ENCODE data around the gene C5.
"Not testable (repeated sequence)": the region's sequence is repeated elsewhere in the genome, so short reads cannot be mapped to it uniquely, and the experiment has no call there.

Gene C5

DNA sequence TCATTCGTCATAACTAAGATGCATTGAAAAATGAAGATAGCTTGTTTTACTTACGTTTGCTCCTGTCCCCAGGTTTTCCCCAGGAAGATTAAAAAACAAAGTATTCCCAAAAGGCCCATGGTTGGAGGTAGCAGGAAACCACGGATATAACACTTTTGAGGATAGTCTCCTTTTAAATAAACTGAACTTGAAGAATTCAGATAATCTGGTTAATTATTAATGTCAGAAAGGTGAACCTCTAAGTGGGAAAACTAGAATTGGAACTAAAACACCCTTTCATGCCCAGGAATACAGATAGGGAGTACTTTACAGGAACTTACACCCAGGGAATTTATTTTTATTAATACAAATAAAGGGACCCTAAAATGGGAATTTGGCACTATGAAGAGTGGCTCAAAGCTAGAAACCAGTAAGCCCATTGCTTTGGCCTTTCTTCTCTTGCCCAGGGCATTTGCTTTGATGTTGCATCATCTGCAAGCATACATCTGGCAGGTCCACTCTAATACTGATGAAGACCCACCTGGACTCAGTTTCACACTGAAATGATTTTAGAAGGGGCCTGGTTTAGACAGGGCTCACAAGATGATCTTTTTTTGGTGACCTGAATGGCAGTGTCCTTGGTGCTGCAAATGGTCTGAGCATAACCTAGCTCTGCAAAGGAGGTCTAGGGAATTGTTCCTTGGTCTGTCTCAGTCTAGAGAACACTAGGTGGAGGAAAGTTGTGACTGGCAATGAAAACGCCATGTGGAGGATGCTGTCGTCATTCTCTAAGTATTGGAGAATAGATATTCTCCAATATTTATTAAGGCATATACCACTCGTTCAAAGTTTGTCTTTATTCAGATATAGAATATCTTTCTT, at the start of gene C5:
Gene C5, minus strand, starts transcription at position 148 of the 861 bp plus-strand sequence. Its CDS starts 29 bp downstream, at position 119.
- TF ChIP-seq, protein P1, sequence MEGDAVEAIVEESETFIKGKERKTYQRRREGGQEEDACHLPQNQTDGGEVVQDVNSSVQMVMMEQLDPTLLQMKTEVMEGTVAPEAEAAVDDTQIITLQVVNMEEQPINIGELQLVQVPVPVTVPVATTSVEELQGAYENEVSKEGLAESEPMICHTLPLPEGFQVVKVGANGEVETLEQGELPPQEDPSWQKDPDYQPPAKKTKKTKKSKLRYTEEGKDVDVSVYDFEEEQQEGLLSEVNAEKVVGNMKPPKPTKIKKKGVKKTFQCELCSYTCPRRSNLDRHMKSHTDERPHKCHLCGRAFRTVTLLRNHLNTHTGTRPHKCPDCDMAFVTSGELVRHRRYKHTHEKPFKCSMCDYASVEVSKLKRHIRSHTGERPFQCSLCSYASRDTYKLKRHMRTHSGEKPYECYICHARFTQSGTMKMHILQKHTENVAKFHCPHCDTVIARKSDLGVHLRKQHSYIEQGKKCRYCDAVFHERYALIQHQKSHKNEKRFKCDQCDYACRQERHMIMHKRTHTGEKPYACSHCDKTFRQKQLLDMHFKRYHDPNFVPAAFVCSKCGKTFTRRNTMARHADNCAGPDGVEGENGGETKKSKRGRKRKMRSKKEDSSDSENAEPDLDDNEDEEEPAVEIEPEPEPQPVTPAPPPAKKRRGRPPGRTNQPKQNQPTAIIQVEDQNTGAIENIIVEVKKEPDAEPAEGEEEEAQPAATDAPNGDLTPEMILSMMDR (IDR thresholded peaks at IDR 0.05; ENCODE audit: borderline replicate concordance, control extremely low read depth, extremely low read depth, insufficient read depth, missing control alignments), result no peak
- in situ Hi-C loops (cut with MboI; ENCODE audit: low sequenced_read_pairs, unreplicated experiment), result loop anchor here (25.0 kb wide), 1 partner anchor 288 kb away; no protein-coding TSS in a partner anchor
- no peak for DNase-seq (ENCODE audit: low spot score)

DNA sequence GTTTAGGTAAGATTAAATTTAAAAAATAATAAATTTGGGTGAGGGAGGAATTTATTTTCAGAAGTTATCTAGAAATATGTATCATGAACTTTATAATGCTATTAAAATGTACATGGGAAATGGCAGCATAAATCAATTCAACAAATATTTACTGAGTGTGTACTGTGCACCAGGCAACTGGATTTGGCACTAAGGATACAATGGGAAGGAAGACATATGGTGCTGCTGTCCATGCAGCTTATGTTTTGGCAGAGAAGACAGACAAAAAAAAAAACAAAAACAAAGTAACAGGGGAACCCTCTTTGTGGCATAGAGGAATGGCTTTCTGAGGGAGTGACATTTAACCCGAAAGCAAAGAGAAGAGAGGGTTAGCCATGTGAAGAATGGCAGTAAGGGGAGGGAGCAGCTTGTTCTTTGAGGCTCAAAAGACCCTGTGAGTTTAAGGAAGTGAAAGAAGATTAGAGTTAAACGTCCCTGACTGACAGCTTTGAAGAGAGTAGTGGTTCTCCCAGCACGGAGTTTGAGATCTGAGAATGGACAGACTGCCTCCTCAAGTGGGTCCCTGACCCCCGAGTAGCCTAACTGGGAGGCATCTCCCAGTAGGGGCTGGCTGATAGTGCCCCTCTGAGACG, 48.6 kb upstream of the C5 start:
- TF ChIP-seq, protein P1 (IDR thresholded peaks at IDR 0.05; ENCODE audit: borderline replicate concordance, control extremely low read depth, extremely low read depth, insufficient read depth, missing control alignments), result no peak
- DNase-seq (ENCODE audit: low spot score), result no peak
- in situ Hi-C loops (cut with MboI; ENCODE audit: low sequenced_read_pairs, unreplicated experiment), result no loop called here

DNA sequence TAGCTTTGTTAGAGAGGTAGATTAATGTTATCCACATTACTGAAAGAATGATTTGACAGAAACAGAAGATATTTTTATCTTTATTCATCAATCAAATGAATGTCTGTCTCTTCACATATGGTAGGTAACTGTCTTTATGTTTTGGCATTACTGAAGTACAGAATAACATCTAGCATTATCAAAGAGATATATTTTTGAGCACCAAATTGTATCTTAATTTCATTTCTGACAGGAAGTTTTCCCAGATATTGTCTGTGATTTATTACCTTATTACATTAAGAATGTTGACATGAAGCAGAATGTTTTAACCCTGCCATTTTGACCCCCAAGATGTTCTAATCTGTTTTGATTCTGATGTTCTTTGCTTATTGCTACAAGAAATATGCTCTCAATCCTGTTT, 45.0 kb upstream of the C5 start:
- TF ChIP-seq, protein P1 (IDR thresholded peaks at IDR 0.05; ENCODE audit: borderline replicate concordance, control extremely low read depth, extremely low read depth, insufficient read depth, missing control alignments), result no peak
- in situ Hi-C loops (cut with MboI; ENCODE audit: low sequenced_read_pairs, unreplicated experiment), result no loop called here
- DNase-seq (ENCODE audit: low spot score), result no peak

DNA sequence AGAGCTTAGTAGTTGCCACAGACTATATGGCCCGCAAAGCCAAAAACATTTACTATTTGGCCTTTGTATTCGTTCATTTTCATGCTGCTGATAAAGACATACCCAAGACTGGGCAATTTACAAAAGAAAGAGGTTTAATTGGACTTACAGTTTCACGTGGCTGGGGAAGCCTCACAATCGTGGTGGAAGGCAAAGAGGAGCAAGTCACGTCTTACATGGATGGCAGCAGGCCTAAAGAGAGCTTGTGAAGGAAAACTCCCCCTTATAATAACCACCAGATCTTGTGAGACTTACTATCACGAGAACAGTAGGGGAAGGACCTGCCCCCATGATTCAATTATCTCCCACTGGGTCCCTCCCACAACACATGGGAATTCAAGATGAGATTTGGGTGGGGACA, 40.7 kb upstream of the C5 start:
- DNase-seq (ENCODE audit: low spot score); in situ Hi-C loops (cut with MboI; ENCODE audit: low sequenced_read_pairs, unreplicated experiment): not testable (repeated sequence)

DNA sequence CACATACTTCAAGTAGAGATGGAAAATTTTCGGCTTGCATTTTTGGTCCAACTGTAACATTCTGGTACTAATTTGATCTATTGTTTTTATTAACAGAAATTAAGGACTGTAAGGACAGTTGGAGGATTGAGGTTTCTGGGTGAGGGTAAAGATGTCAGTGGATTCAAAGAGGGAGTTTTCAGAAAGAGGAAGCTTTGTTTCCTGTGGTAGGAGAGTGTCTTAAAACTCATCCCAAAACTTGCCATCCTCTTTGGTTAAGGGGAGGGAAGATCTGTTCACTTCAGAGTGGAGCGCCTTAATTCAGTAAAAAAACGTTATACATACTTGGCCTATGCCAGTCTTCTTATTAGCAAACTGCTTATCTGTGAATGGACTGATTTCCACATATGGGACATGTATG, 38.5 kb upstream of the C5 start:
- in situ Hi-C loops (cut with MboI; ENCODE audit: low sequenced_read_pairs, unreplicated experiment), result no loop called here
- TF ChIP-seq, protein P1 (IDR thresholded peaks at IDR 0.05; ENCODE audit: borderline replicate concordance, control extremely low read depth, extremely low read depth, insufficient read depth, missing control alignments), result no peak
- no peak for DNase-seq (ENCODE audit: low spot score)

DNA sequence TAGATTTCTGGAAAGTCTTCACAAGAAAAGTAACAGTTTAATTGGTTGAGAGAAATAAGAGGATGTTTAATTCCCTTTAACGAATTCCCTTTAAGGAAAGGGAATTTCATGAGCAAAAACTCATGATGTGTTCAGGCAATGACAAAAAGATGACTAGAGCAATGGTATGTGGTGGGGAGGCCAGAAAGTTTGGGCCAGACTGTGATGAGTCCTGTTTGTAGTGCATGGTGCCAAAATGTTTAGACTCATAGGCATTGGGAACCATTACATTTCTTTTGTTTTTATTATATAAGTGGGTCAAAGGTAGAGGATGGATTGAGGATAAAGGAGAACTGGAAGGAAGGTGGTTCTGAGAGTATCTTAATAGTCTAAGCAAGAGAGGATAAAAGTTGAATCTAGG, 35.6 kb upstream of the C5 start:
- in situ Hi-C loops (cut with MboI; ENCODE audit: low sequenced_read_pairs, unreplicated experiment), result no loop called here
- no peak for DNase-seq (ENCODE audit: low spot score)
- TF ChIP-seq, protein P1 (IDR thresholded peaks at IDR 0.05; ENCODE audit: borderline replicate concordance, control extremely low read depth, extremely low read depth, insufficient read depth, missing control alignments), result no peak

DNA sequence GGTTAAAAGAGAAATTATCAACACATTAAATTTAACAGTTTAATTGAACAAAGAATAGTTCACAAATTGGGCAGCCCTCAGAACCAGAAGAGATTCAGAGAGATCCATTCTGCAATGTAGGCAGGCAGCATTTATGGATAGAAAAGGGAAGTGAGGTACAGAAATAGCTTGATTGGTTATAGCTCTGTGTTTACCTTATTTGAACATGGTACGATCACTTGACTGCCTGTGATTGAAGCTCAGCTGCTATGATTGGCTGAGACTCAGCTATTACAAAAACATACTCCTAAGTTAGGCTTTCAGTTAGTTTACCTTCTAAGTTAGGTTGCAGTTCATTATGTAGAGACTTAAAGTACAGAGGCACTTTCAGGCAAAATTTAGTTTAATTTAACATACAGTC, 32.0 kb upstream of the C5 start:
- in situ Hi-C loops (cut with MboI; ENCODE audit: low sequenced_read_pairs, unreplicated experiment), result no loop called here
- no peak for DNase-seq (ENCODE audit: low spot score)
- TF ChIP-seq, protein P1 (IDR thresholded peaks at IDR 0.05; ENCODE audit: borderline replicate concordance, control extremely low read depth, extremely low read depth, insufficient read depth, missing control alignments), result no peak

All from GM13976 (cell line).